Measurements from ENCODE around the gene SLC25A1.

DNA sequence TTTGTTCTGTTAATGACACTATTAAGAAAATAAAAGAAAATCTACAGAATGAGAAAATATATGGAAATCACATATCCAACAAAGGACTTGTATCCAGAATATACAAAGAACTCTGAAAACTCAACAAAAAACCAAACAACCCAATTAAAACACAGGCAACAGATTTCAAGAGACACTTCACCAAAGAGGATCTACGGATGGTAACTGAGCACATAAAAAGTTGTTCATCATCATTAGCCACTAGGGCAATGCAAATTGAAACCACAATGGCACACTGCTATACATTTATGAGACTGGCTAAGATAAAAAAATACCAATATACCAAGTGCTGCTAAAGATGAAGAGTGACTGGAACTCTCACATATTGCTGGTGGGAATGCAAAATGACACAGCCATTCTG, 34.5 kb upstream of the SLC25A1 start:
- TF ChIP-seq, protein P1, sequence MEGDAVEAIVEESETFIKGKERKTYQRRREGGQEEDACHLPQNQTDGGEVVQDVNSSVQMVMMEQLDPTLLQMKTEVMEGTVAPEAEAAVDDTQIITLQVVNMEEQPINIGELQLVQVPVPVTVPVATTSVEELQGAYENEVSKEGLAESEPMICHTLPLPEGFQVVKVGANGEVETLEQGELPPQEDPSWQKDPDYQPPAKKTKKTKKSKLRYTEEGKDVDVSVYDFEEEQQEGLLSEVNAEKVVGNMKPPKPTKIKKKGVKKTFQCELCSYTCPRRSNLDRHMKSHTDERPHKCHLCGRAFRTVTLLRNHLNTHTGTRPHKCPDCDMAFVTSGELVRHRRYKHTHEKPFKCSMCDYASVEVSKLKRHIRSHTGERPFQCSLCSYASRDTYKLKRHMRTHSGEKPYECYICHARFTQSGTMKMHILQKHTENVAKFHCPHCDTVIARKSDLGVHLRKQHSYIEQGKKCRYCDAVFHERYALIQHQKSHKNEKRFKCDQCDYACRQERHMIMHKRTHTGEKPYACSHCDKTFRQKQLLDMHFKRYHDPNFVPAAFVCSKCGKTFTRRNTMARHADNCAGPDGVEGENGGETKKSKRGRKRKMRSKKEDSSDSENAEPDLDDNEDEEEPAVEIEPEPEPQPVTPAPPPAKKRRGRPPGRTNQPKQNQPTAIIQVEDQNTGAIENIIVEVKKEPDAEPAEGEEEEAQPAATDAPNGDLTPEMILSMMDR (IDR thresholded peaks at IDR 0.05; ENCODE audit: low read depth, low read length): no peak
- no peak for TF ChIP-seq EZH2phosphoT487 (IDR thresholded peaks at IDR 0.05; ENCODE audit: low read depth)
